Camera-type eye (tissue), 1 donor: ENCODE results near the gene MRAP2. TPM values are rescaled to one million over a fixed set of nuclear protein-coding genes. Genes with fewer than 3 reads are reported as not detected.

Experiments
- total RNA-seq: library from RNA; depleted of rRNA; stranded (reverse); fragments of >200 nt; gene quantifications from one replicate; pipeline ENCODE4 v1.2.3, GENCODE V29; 2014

MRAP2 gene
- 5.9 TPM for total RNA-seq

DNA sequence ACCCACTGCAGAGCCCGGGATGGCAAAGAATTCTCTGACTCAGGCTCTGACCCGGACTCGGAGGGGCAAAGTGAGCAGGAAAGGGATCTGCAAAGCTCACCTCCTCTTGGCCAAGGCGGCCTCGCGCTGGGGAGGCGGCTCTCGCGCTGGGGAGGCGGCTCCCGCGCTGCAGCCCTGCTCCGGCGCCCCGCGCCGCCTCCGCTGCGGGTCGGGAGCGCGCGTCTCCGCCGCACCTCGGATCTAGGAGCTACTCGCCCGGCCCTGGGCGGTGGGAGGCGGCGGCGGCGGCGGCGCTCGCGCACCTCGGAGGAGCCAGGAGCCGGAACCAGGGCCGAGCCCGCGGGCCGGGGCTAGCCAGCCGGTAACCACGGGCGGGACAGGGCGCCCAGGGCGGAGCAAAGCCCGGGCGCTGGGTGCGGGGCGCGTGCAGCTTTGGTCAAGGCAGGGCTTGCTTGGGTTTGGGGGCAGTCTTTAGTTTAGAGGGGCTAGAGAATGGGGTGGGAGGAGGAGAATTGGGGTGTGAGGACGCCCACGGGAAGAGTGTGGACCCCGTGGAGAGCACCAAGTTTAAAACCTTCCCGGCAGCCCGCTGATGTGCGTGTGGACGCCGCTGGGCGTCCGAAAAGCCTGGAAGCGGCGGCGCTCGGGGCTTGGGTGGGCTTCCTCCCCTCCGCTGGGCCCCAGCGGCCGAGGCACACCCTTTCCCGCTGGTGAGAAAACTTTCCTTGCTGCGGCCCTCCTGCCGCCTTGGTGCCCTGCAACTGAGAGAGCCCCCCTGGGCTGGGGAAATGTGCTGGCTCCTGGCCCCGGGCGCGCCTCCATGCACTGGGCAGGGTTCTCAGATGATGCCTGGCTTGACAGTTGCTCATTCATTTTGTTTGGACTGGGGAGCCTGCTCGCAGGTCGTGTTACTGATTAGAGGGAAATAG is at the start of gene MRAP2:
Gene MRAP2, plus strand, starts transcription at position 250 of the 929 bp plus-strand sequence. CDS start 21,547 bp downstream, outside the sequence.

Other genes with a start within 250 kb of the MRAP2 start
- 2.7 TPM for gene RIPPLY2, start 180.4 kb upstream of the MRAP2 start, total RNA-seq
- gene CYB5R4, start 174.1 kb upstream of the MRAP2 start, total RNA-seq, result 17.2 TPM
- gene CEP162, start 193.9 kb downstream of the MRAP2 start, total RNA-seq, result 41.9 TPM